K562 (cell line): ENCODE measurements around the gene TIPIN. TPM values are rescaled to one million over a fixed set of nuclear protein-coding genes. Genes with fewer than 3 reads are reported as not detected.
A peak's percentile ranks its signal among the peaks of the same experiment; 100 is the strongest.

ENCODE experiments used
- ARID1B ChIP-seq: fragments of 450-650 bp; IDR thresholded peaks from 2 replicates; pipeline ENCODE4 v1.6.1; 2016; ENCODE audit warnings: antibody characterized with exemption, mild to moderate bottlenecking, inconsistent platforms
- ARID2 ChIP-seq: fragments of 450-650 bp; IDR thresholded peaks from 2 replicates; pipeline ENCODE4 v1.6.1; 2017; ENCODE audit warnings: antibody characterized with exemption, mild to moderate bottlenecking
- CHD1 ChIP-seq: fragments of 200-600 bp; sonication (generic); IDR thresholded peaks from one replicate; pipeline ENCODE4 v1.6.1; 2012; ENCODE audit warnings: mild to moderate bottlenecking, moderate library complexity, low read length, inconsistent platforms
- CTBP1 ChIP-seq: fragments of 450-650 bp; IDR thresholded peaks from 2 replicates; pipeline ENCODE4 v1.6.1; 2016; ENCODE audit warnings: borderline replicate concordance
- HEY1 ChIP-seq: fragments of 250-450 bp; sonication (Bioruptor Pico); IDR thresholded peaks from 2 replicates; pipeline ENCODE4 v1.5.0; 2020; ENCODE audit warnings: mild to moderate bottlenecking, moderate library complexity, borderline replicate concordance
- MTA1 ChIP-seq: fragments of 450-650 bp; IDR thresholded peaks from 2 replicates; pipeline ENCODE4 v1.6.1; 2017; ENCODE audit warnings: borderline replicate concordance
- POLR2B ChIP-seq: fragments of 450-650 bp; IDR thresholded peaks from 2 replicates; pipeline ENCODE4 v1.6.1; 2018; ENCODE audit warnings: low read depth; ENCODE audit not compliant: partially characterized antibody
- PURB ChIP-seq: sonication (generic); formaldehyde crosslinking; IDR thresholded peaks from 2 replicates; pipeline ENCODE4 v1.9.0; 2021; ENCODE audit warnings: low read depth, mild to moderate bottlenecking, missing genetic modification reagents
- SIN3B ChIP-seq: fragments of 450-650 bp; IDR thresholded peaks from 2 replicates; pipeline ENCODE4 v1.6.1; 2017; ENCODE audit warnings: low read depth, mild to moderate bottlenecking, moderate library complexity
- XRCC4 ChIP-seq: IDR thresholded peaks from one replicate; pipeline ENCODE4 v1.6.1; 2011; ENCODE audit not compliant: insufficient read depth, insufficient read length; ENCODE audit errors: extremely low read depth
- ZNF23 ChIP-seq: fragments of 250-450 bp; sonication (Bioruptor Pico); IDR thresholded peaks from 2 replicates; pipeline ENCODE4 v1.4.0; 2020; ENCODE audit warnings: mild to moderate bottlenecking
- ZNF3 ChIP-seq: fragments of 250-450 bp; sonication (Bioruptor Pico); IDR thresholded peaks from 2 replicates; pipeline ENCODE4 v1.5.0; 2021; ENCODE audit warnings: mild to moderate bottlenecking, moderate library complexity
- ZNF431 ChIP-seq: sonication (generic); formaldehyde crosslinking; IDR thresholded peaks from 2 replicates; pipeline ENCODE4 v1.8.0; 2022; ENCODE audit warnings: mild to moderate bottlenecking, missing genetic modification reagents
- ZNF584 ChIP-seq: fragments of 200-800 bp; sonication (Bioruptor generic); IDR thresholded peaks from 2 replicates; pipeline ENCODE4 v1.6.1; 2016; ENCODE audit warnings: low read depth, mild to moderate bottlenecking, missing genetic modification characterization, missing compliant biosample characterization
- polyA plus RNA-seq, 8 experiments: library from polyadenylated mRNA; depleted of rRNA in 4 of 8; stranded (reverse) in 5 of 8; unstranded in 3 of 8; fragments of >200 nt; fragmentation: Nextera tagmentation in 2 of 8; fragmentation: Illumina TruSeq in 1 of 8; extraction: Ambion mirVana in 2 of 8; extraction: Trizol in 1 of 8; gene quantifications; 2 replicates each; pipeline versions ENCODE4 v1.2.1 to v1.2.3, GENCODE V29; 2011 to 2014; ENCODE audit warnings: inconsistent platforms in 1 of 8, missing spikeins in 1 of 8
- total RNA-seq, 7 experiments: library from RNA; depleted of rRNA in 6 of 7; stranded (reverse); fragments of >200 nt in 6 of 7; fragmentation: Illumina TruSeq in 2 of 7; extraction: Trizol in 2 of 7; gene quantifications; 2 replicates each; pipeline versions ENCODE4 v1.2.1 to v1.2.3, GENCODE V29; 2011 to 2021; ENCODE audit warnings: low replicate concordance in 1 of 7
- TF ChIP-seq, protein P1 (sequence below): sonication (generic); formaldehyde crosslinking; IDR thresholded peaks from 2 replicates; pipeline ENCODE4 v1.9.0; 2022; ENCODE audit warnings: mild to moderate bottlenecking, missing genetic modification reagents
- TF ChIP-seq, protein P2 (sequence below): fragments of 450-650 bp; IDR thresholded peaks from 2 replicates; pipeline ENCODE4 v1.6.1; 2016; ENCODE audit warnings: mild to moderate bottlenecking
- TF ChIP-seq, protein P3 (sequence below), 2 experiments: fragments of 450-650 bp; formaldehyde crosslinking in 1 of 2; IDR thresholded peaks; 2 replicates each; pipeline versions ENCODE4 v1.4.0 to v1.6.1; 2014 to 2020; ENCODE audit warnings: mild to moderate bottlenecking in 2 of 2, borderline replicate concordance in 1 of 2, low read depth in 1 of 2

The TIPIN gene
- total and polyA plus RNA-seq, 9 of the 15 experiments (the other 6 are each of a cell fraction or from before 2014, with no cell fraction given): 22.9 to 61.4 (median 42.0) TPM

DNA sequence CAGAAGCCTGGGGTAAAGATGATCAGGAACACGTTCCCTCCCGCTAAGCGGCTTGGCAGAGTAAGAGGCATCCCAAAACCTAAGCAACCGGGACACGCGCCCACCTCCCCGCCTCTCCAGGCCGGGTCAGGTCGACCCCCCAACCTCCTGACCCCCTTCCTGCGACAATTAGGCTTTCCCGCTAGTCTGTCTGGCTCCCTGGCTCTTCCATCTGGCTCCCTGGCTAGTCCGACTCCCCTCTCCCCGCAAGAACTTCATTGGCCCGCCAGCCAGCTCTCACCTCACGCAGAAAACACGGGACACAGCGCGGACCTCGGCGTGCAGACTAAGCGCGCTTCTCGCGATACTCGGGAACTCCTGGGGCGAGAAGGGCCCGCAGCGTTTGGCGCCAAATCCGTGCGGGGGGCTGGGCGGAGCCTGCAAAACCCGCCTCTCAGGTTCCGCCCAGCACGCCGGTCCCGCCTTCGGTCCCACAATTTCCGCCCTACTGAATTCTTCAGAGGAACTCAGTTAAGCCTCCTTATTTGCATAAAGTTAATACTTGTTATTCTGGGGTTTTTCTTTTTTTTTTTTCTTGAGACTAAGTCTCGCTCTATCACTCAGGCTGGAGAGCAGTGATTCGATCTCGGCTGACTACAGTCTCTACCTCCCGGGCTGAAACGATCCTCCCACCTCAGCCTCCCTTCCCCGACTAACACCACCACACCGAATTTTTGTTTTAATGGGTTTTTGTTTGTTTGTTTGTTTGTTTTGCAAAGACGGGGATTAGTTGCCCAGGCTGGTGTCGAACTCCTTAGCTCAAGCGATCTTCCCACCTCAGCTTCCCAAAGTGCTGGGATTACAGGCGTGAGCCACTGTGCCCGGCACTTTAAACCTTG lies at the start of gene TIPIN (continued):
- no peak for TF ChIP-seq ARID2
- TF ChIP-seq SIN3B: no peak
- TF ChIP-seq ZNF23: no peak
- TF ChIP-seq XRCC4: no peak
- peak; percentile 95 for TF ChIP-seq POLR2B
- peak; percentile 17; the same call in 1 of the 2 replicates for TF ChIP-seq ARID1B
- TF ChIP-seq ZNF584 (CRISPR knock-in tag): no peak
- TF ChIP-seq MTA1: peak; percentile 95
- peak; percentile 55 for TF ChIP-seq CHD1
- TF ChIP-seq, protein P1, sequence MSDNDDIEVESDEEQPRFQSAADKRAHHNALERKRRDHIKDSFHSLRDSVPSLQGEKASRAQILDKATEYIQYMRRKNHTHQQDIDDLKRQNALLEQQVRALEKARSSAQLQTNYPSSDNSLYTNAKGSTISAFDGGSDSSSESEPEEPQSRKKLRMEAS (CRISPR knock-in tag): peak; percentile 72
- no peak for TF ChIP-seq HEY1 (CRISPR knock-in tag)
- TF ChIP-seq ZNF431: 0 out of 2 replicates have a peak, but pooled peaks have one; percentile 54
- no peak for TF ChIP-seq PURB (CRISPR knock-in tag)
- TF ChIP-seq, protein P2, sequence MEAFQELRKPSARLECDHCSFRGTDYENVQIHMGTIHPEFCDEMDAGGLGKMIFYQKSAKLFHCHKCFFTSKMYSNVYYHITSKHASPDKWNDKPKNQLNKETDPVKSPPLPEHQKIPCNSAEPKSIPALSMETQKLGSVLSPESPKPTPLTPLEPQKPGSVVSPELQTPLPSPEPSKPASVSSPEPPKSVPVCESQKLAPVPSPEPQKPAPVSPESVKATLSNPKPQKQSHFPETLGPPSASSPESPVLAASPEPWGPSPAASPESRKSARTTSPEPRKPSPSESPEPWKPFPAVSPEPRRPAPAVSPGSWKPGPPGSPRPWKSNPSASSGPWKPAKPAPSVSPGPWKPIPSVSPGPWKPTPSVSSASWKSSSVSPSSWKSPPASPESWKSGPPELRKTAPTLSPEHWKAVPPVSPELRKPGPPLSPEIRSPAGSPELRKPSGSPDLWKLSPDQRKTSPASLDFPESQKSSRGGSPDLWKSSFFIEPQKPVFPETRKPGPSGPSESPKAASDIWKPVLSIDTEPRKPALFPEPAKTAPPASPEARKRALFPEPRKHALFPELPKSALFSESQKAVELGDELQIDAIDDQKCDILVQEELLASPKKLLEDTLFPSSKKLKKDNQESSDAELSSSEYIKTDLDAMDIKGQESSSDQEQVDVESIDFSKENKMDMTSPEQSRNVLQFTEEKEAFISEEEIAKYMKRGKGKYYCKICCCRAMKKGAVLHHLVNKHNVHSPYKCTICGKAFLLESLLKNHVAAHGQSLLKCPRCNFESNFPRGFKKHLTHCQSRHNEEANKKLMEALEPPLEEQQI: no peak
- TF ChIP-seq, protein P3, sequence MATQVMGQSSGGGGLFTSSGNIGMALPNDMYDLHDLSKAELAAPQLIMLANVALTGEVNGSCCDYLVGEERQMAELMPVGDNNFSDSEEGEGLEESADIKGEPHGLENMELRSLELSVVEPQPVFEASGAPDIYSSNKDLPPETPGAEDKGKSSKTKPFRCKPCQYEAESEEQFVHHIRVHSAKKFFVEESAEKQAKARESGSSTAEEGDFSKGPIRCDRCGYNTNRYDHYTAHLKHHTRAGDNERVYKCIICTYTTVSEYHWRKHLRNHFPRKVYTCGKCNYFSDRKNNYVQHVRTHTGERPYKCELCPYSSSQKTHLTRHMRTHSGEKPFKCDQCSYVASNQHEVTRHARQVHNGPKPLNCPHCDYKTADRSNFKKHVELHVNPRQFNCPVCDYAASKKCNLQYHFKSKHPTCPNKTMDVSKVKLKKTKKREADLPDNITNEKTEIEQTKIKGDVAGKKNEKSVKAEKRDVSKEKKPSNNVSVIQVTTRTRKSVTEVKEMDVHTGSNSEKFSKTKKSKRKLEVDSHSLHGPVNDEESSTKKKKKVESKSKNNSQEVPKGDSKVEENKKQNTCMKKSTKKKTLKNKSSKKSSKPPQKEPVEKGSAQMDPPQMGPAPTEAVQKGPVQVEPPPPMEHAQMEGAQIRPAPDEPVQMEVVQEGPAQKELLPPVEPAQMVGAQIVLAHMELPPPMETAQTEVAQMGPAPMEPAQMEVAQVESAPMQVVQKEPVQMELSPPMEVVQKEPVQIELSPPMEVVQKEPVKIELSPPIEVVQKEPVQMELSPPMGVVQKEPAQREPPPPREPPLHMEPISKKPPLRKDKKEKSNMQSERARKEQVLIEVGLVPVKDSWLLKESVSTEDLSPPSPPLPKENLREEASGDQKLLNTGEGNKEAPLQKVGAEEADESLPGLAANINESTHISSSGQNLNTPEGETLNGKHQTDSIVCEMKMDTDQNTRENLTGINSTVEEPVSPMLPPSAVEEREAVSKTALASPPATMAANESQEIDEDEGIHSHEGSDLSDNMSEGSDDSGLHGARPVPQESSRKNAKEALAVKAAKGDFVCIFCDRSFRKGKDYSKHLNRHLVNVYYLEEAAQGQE (IDR thresholded peaks at IDR 0.05; ENCODE audit: borderline replicate concordance): no peak
- TF ChIP-seq, protein P3 (CRISPR knock-in tag; IDR thresholded peaks at IDR 0.05; ENCODE audit: low read depth): 0 out of 2 replicates have a peak, but pooled peaks have one; percentile 32
- no peak for TF ChIP-seq ZNF3 (CRISPR knock-in tag)
- TF ChIP-seq CTBP1: no peak; the same call in 1 of the 2 replicates
